DND-41 (cell line): Measurements from ENCODE around the gene VKORC1.

ENCODE experiments used
- ATAC-seq: fragments of 200-7000 bp; cut with Tn5 transposase; 3 replicates; pipeline ENCODE4 v1.9.1; 2021; ENCODE audit warnings: low read depth; ENCODE audit not compliant: insufficient read depth
- DNase-seq: peaks from one replicate; pipeline ENCODE4 v3.0.0-alpha.2; 2020
- H2AFZ ChIP-seq: 2 replicates; pipeline ENCODE4 v1.6.0; 2012; ENCODE audit warnings: low read depth, low read length
- H3K27ac ChIP-seq: 2 replicates; pipeline ENCODE4 v1.5.1; 2012; ENCODE audit warnings: low read length, inconsistent platforms
- H3K27me3 ChIP-seq: fragments of 200-600 bp; sonication (generic); 2 replicates; pipeline ENCODE4 v1.6.0; 2012; ENCODE audit warnings: low read length, mild to moderate bottlenecking, inconsistent platforms; ENCODE audit not compliant: insufficient read depth, poor library complexity
- H3K36me3 ChIP-seq: 2 replicates; pipeline ENCODE4 v1.5.1; 2012; ENCODE audit warnings: low read length, inconsistent platforms; ENCODE audit not compliant: insufficient read depth
- H3K4me1 ChIP-seq: 2 replicates; pipeline ENCODE4 v1.5.1; 2012; ENCODE audit warnings: mild to moderate bottlenecking, low read length; ENCODE audit not compliant: insufficient read depth
- H3K4me2 ChIP-seq: 2 replicates; pipeline ENCODE4 v1.6.0; 2012; ENCODE audit warnings: mild to moderate bottlenecking, moderate library complexity, low read length, inconsistent platforms; ENCODE audit not compliant: insufficient read depth
- H3K4me3 ChIP-seq, 2 experiments: fragments of 200-600 bp in 1 of 2; shearing (Covaris generic) in 1 of 2; 2 replicates each; pipeline ENCODE4 v1.5.1; 2012 to 2016; ENCODE audit warnings: inconsistent platforms in 2 of 2, low read length in 2 of 2, mild to moderate bottlenecking in 2 of 2, low read depth in 1 of 2, moderate library complexity in 1 of 2
- H3K79me2 ChIP-seq: 2 replicates; pipeline ENCODE4 v1.6.0; 2012; ENCODE audit warnings: low read length, inconsistent platforms; ENCODE audit not compliant: insufficient read depth
- H3K9ac ChIP-seq: 2 replicates; pipeline ENCODE4 v1.6.0; 2012; ENCODE audit warnings: low read depth, mild to moderate bottlenecking, inconsistent platforms, low read length, moderate library complexity
- H3K9me3 ChIP-seq: 2 replicates; pipeline ENCODE4 v1.5.1; 2012; ENCODE audit warnings: low read length, moderate library complexity, mild to moderate bottlenecking, inconsistent platforms; ENCODE audit not compliant: insufficient read depth, severe bottlenecking
- H4K20me1 ChIP-seq: 2 replicates; pipeline ENCODE4 v1.6.0; 2012; ENCODE audit warnings: low read length; ENCODE audit not compliant: insufficient read depth
- EZH2 ChIP-seq: IDR thresholded peaks from 3 replicates; pipeline ENCODE4 v1.6.1; 2012; ENCODE audit warnings: borderline replicate concordance, low read depth, mild to moderate bottlenecking, moderate library complexity, low read length, inconsistent platforms; ENCODE audit not compliant: severe bottlenecking
- TF ChIP-seq, protein P1 (sequence below): IDR thresholded peaks from 2 replicates; pipeline ENCODE4 v1.5.1; 2012; ENCODE audit warnings: borderline replicate concordance, low read length, moderate library complexity, mild to moderate bottlenecking; ENCODE audit not compliant: poor library complexity, severe bottlenecking; ENCODE audit errors: extremely low read depth

The VKORC1 gene

DNA sequence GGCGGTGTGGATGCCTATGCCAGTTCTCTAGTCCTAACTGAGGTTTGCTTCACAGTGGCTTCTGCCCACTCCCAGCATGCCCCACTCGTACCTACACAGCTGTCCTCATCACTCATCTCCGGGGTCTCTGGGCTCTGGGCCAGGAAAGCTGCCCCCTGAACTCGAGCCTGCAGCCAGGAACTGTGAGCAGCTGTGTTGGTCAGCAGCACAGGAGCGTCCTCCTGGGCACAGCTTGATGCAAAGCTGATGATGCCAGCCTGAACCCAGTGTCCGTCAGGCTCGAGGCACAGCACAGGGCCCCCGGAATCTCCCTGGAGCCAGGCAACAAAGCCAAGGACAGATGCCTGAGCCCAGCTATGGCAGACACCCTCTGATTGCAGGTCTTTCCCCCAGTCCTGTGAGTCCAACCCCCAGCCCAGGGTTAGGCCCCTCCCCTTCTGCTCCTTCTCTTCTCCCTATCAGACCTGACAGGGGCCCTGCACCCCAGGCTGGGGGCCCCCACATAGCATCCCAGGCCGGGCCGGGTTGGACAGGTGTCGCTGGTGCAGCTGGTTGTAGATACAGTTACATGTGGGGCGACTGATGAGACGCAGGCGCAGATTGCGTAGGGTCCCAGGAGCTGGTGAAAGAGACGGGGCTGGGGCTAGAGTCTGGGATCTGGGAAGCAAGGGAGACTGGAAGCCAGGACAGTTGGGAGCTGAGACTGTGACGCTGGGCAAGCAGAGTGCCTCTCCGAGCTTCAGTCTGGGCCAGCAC lies 8.5 kb downstream of the VKORC1 start:
- H3K9me3 ChIP-seq = no peaks in the 10 kb centered on the region
- no peak overlapping the region for H2AFZ ChIP-seq
- no peak overlapping the region for H3K27ac ChIP-seq
- no peaks in the 10 kb centered on the region for H3K27me3 ChIP-seq
- H3K36me3 ChIP-seq = peaks cover 87% of the 10 kb centered on the region
- peaks cover 20% of the 10 kb centered on the region for H3K79me2 ChIP-seq
- H4K20me1 ChIP-seq = peaks cover 42% of the 10 kb centered on the region
- no peak overlapping the region for H3K4me3 ChIP-seq
- no peak for TF ChIP-seq EZH2
- TF ChIP-seq, protein P1, sequence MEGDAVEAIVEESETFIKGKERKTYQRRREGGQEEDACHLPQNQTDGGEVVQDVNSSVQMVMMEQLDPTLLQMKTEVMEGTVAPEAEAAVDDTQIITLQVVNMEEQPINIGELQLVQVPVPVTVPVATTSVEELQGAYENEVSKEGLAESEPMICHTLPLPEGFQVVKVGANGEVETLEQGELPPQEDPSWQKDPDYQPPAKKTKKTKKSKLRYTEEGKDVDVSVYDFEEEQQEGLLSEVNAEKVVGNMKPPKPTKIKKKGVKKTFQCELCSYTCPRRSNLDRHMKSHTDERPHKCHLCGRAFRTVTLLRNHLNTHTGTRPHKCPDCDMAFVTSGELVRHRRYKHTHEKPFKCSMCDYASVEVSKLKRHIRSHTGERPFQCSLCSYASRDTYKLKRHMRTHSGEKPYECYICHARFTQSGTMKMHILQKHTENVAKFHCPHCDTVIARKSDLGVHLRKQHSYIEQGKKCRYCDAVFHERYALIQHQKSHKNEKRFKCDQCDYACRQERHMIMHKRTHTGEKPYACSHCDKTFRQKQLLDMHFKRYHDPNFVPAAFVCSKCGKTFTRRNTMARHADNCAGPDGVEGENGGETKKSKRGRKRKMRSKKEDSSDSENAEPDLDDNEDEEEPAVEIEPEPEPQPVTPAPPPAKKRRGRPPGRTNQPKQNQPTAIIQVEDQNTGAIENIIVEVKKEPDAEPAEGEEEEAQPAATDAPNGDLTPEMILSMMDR = no peak
- H3K4me1 ChIP-seq = peaks cover 8% of the 10 kb centered on the region
- no peak for ATAC-seq
- DNase-seq = no peak
- no peak overlapping the region for H3K4me2 ChIP-seq
- H3K9ac ChIP-seq = no peak overlapping the region

DNA sequence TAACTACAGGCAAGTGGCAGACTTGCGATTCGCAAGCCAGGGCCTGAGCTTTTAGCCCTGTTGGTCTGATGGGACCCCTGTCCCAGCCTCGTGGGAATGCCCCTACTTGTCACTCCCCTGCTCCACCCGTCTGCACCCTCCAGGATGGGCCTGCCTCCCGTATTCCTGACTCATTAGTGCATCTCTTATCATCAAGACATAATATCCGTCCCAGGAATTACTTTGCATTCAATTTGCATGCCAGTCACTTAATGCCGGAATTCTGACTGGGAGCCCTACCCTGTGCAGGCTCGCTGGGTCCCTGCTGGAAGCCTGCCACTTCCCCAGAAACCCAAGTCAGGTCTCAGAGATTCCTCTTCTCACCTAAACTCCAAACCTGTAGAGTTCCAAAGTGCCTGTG lies 9.2 kb downstream of the VKORC1 start:
- H3K36me3 ChIP-seq = peaks cover 87% of the 10 kb centered on the region

DNA sequence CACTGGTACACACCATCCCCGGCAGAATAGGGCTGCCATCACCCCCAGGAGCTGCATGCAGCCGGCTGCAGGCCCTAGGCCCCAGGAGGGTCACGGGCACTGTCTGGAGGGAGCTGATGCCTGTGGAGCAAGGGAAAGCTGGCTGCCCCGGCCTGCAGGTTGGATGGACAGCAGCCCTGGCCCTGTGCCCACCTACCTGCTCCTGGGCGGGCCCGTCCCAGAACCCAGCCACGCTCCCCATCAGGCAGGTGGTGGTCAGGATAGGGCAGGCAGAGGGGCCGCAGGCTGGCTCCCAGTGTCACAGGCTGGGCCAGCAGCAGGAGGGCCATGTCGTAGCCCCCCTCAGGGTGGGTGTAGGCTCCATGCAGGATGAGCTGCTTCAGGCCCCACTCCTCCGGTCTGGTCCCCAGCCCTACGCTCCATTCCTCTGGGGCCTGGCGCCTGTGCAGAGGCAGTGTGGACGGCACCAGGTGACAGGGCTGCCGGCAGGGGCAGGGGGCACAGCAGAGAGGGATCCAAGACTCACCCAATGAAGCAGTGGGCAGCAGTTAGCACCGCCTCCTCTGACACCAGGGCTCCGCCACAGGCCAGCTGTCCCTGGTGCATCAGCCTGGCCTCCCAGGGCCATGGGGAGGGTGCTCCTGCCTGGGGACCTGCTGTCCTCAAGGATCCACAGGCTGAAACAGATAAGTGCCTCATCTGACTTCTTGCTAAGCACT lies 9.9 kb downstream of the VKORC1 start:
- peaks cover 15% of the 10 kb centered on the region for H3K4me1 ChIP-seq
- H4K20me1 ChIP-seq = peaks cover 55% of the 10 kb centered on the region
- no peak overlapping the region for H3K9ac ChIP-seq
- H3K27me3 ChIP-seq = no peaks in the 10 kb centered on the region
- H3K4me2 ChIP-seq = no peak overlapping the region
- H2AFZ ChIP-seq = no peak overlapping the region
- H3K27ac ChIP-seq = no peak overlapping the region
- ATAC-seq = no peak
- peaks cover 88% of the 10 kb centered on the region for H3K36me3 ChIP-seq
- TF ChIP-seq, protein P1 = no peak
- TF ChIP-seq EZH2 = no peak
- no peak for DNase-seq
- no peaks in the 10 kb centered on the region for H3K9me3 ChIP-seq
- peaks cover 25% of the 10 kb centered on the region for H3K79me2 ChIP-seq
- H3K4me3 ChIP-seq = no peak overlapping the region

More for the DNA sequence above, 9.2 kb downstream of the VKORC1 start:
- no peaks in the 10 kb centered on the region for H3K9me3 ChIP-seq
- no peaks in the 10 kb centered on the region for H3K27me3 ChIP-seq
- TF ChIP-seq EZH2 = no peak
- TF ChIP-seq, protein P1 = no peak
- H3K9ac ChIP-seq = no peak overlapping the region
- ATAC-seq (no peak), DNase-seq (no peak)
- no peak overlapping the region for H3K4me2 ChIP-seq
- peaks cover 20% of the 10 kb centered on the region for H3K79me2 ChIP-seq
- no peak overlapping the region for H2AFZ ChIP-seq
- H4K20me1 ChIP-seq = peaks cover 49% of the 10 kb centered on the region
- peaks cover 11% of the 10 kb centered on the region for H3K4me1 ChIP-seq
- H3K27ac ChIP-seq = no peak overlapping the region
- H3K4me3 ChIP-seq = no peak overlapping the region
